Measurements from ENCODE around the gene KNG1. TPM values are rescaled to one million over a fixed set of nuclear protein-coding genes. Genes with fewer than 3 reads are reported as not detected.

Gene KNG1
- total RNA-seq, 1 experiment from 2014 or later = 0.25 TPM

- ChIA-PET RAD21 (ENCODE audit: low non-redundant PET in 1 of 2, low total read pairs in 2 of 2, uncharacterized antibody in 2 of 2, unreplicated experiment in 2 of 2) (interaction anchor here in 1 of 2 experiments (0.8 kb wide), 1 partner anchor 139 kb away, joined by 5 read pairs; no protein-coding TSS in a partner anchor), POLR2A (interaction anchor here (0.6 to 1.4 kb wide), 3 partner anchors 32 to 140 kb away, joined by 3 read pairs; no protein-coding TSS in a partner anchor), CTCF (interaction anchor here (0.8 to 1.8 kb wide), 5 partner anchors 16 to 213 kb away, joined by 3 to 8 read pairs (median 6); no protein-coding TSS in a partner anchor)
- no peaks in the 10 kb centered on the region for H3K9me3 ChIP-seq (ENCODE audit: control insufficient read depth in 1 of 2, insufficient read depth in 1 of 2, low read depth in 1 of 2, low read length in 2 of 2)
- no peaks in the 10 kb centered on the region for H3K79me2 ChIP-seq (ENCODE audit: insufficient read depth, low read length)
- no peaks in the 10 kb centered on the region for H4K20me1 ChIP-seq (ENCODE audit: insufficient read depth)
- H3K4me3 ChIP-seq (replicated peaks in 1 of 2; ENCODE audit: low read depth in 1 of 2, low read length in 2 of 2) = no peak overlapping the region
- H3K27me3 ChIP-seq (ENCODE audit: insufficient read depth, low read length) = no peaks in the 10 kb centered on the region
- peak overlapping the region; percentile 32 for H2AFZ ChIP-seq (ENCODE audit: low read depth, low read length, poor library complexity, severe bottlenecking)
- intact Hi-C loops (cut with micrococcal nuclease) = loop anchor here (5.0 kb wide), 1 partner anchor 182 kb away; the partner anchor contains the start of gene DNAJB11
- H3K9ac ChIP-seq (ENCODE audit: low read length) = no peak overlapping the region
- TF ChIP-seq FOSL1 (IDR thresholded peaks at IDR 0.05; ENCODE audit: low read depth) = no peak
- no peak for TF ChIP-seq REST (IDR thresholded peaks at IDR 0.05; ENCODE audit: low read depth)
- TF ChIP-seq SIN3A (IDR thresholded peaks at IDR 0.05; ENCODE audit: low read depth) = no peak
- no peak for TF ChIP-seq ATF3 (IDR thresholded peaks at IDR 0.05)
- TF ChIP-seq ZFX (IDR thresholded peaks at IDR 0.05) = no peak
- TF ChIP-seq ZNF274 (IDR thresholded peaks at IDR 0.05; ENCODE audit: low read depth, low read length) = no peak
- TF ChIP-seq CTCF (IDR thresholded peaks at IDR 0.05 in 2 of 3, conservative IDR thresholded peaks at IDR 0.05 in 1 of 3; ENCODE audit: borderline replicate concordance in 1 of 3, insufficient read depth in 1 of 3, low read depth in 2 of 3, low read length in 2 of 3) = no peak
- no peak for TF ChIP-seq EZH2phosphoT487 (IDR thresholded peaks at IDR 0.05; ENCODE audit: borderline replicate concordance)
- no peak for TF ChIP-seq ZBTB33 (IDR thresholded peaks at IDR 0.05; ENCODE audit: extremely low read depth, insufficient replicate concordance, low read length)
- no peak; the same call in 1 of the 2 replicates for TF ChIP-seq JUND (IDR thresholded peaks at IDR 0.05)
- no peak for TF ChIP-seq TCF7L2 (IDR thresholded peaks at IDR 0.05; ENCODE audit: borderline replicate concordance, extremely low read depth, insufficient read depth, insufficient read length)
- TF ChIP-seq RAD21 (IDR thresholded peaks at IDR 0.05; ENCODE audit: low read depth) = no peak
- TF ChIP-seq CBX3 (IDR thresholded peaks at IDR 0.05; ENCODE audit: low read depth) = no peak
- TF ChIP-seq CEBPB (IDR thresholded peaks at IDR 0.05; ENCODE audit: low read depth) = no peak
- no peaks in the 10 kb centered on the region for H3K36me3 ChIP-seq (ENCODE audit: control insufficient read depth in 1 of 2, insufficient read depth in 2 of 2, low read length in 2 of 2)
- ATAC-seq = no peak
- no peaks in the 10 kb centered on the region for H3K9me2 ChIP-seq (ENCODE audit: insufficient read depth)
- H3K4me1 ChIP-seq (ENCODE audit: control insufficient read depth in 1 of 2, insufficient read depth in 2 of 2, low read length in 2 of 2) = peaks cover 0 to 25% of the 10 kb centered on the region in 2 experiments; a peak in 2 of 4 replicates
- no TSS peak for BruUV-seq (replicated peaks)
- no peak for DNase-seq (ENCODE audit: low read depth, low spot score)
- H3K4me2 ChIP-seq (ENCODE audit: low read length) = peak overlapping the region; percentile 80
- H3K27ac ChIP-seq (ENCODE audit: low read depth, low read length) = no peak overlapping the region
Observed at GRCh38 chr3:186754006-186754405, 36.8 kb downstream of the KNG1 start.

All from HCT116 (cell line).